SIG-M5 (cell line): Measurements from ENCODE around the gene ST6GALNAC1.

Source experiments
- DNase-seq: peaks from one replicate; lab custom pipeline; 2025; lab: John Stamatoyannopoulos, UW

Gene ST6GALNAC1

GRCh38 chr17:76643553-76644148, at the start of gene ST6GALNAC1:
TSS of gene ST6GALNAC1 (minus strand) at chr17:76643757. CDS start at chr17:76643638, 119 bp downstream.
- no peak for DNase-seq

- DNase-seq = no peak
These were observed 48.0 kb upstream of the ST6GALNAC1 start for GRCh38 chr17:76691379-76692191.

- no peak for DNase-seq
These were observed 47.2 kb upstream of the ST6GALNAC1 start for GRCh38 chr17:76690596-76691280.

GRCh38 chr17:76689859-76690258, 46.3 kb upstream of the ST6GALNAC1 start:
- no peak for DNase-seq

GRCh38 chr17:76688165-76688622, 44.6 kb upstream of the ST6GALNAC1 start:
- no peak for DNase-seq

GRCh38 chr17:76687298-76688164, 44.0 kb upstream of the ST6GALNAC1 start:
- no peak for DNase-seq

- DNase-seq = no peak
These were observed 43.2 kb upstream of the ST6GALNAC1 start for GRCh38 chr17:76686538-76687297.

- DNase-seq = no peak
These were observed 42.3 kb upstream of the ST6GALNAC1 start for GRCh38 chr17:76685846-76686245.

- DNase-seq = no peak
These were observed 41.8 kb upstream of the ST6GALNAC1 start for GRCh38 chr17:76685366-76685765.

GRCh38 chr17:76684756-76685155, 41.2 kb upstream of the ST6GALNAC1 start:
- DNase-seq = no peak

GRCh38 chr17:76683921-76684745, 40.6 kb upstream of the ST6GALNAC1 start:
- no peak for DNase-seq

GRCh38 chr17:76683011-76683755, 39.6 kb upstream of the ST6GALNAC1 start:
- no peak for DNase-seq

GRCh38 chr17:76682296-76682695, 38.7 kb upstream of the ST6GALNAC1 start:
- DNase-seq = no peak

GRCh38 chr17:76681222-76682137, 37.9 kb upstream of the ST6GALNAC1 start:
- no peak for DNase-seq

GRCh38 chr17:76679239-76679638, 35.7 kb upstream of the ST6GALNAC1 start:
- no peak for DNase-seq

- no peak for DNase-seq
These were observed 34.8 kb upstream of the ST6GALNAC1 start for GRCh38 chr17:76678330-76678729.

- no peak for DNase-seq
These were observed 33.8 kb upstream of the ST6GALNAC1 start for GRCh38 chr17:76677406-76677805.

GRCh38 chr17:76676629-76677028, 33.1 kb upstream of the ST6GALNAC1 start:
- no peak for DNase-seq
